GM12875 (cell line): ENCODE results near the gene SLC7A4.

Source experiments
- H3K4me3 ChIP-seq: one replicate; pipeline ENCODE4 v1.5.1; 2011; ENCODE audit warnings: low read depth, low read length, control low read depth
- TF ChIP-seq, protein P1 (sequence below): IDR thresholded peaks from 2 replicates; pipeline ENCODE4 v1.5.1; 2011; ENCODE audit warnings: low read depth, mild to moderate bottlenecking, control low read depth, inconsistent platforms, low read length, moderate library complexity, borderline replicate concordance; ENCODE audit not compliant: insufficient read depth

SLC7A4 gene

DNA sequence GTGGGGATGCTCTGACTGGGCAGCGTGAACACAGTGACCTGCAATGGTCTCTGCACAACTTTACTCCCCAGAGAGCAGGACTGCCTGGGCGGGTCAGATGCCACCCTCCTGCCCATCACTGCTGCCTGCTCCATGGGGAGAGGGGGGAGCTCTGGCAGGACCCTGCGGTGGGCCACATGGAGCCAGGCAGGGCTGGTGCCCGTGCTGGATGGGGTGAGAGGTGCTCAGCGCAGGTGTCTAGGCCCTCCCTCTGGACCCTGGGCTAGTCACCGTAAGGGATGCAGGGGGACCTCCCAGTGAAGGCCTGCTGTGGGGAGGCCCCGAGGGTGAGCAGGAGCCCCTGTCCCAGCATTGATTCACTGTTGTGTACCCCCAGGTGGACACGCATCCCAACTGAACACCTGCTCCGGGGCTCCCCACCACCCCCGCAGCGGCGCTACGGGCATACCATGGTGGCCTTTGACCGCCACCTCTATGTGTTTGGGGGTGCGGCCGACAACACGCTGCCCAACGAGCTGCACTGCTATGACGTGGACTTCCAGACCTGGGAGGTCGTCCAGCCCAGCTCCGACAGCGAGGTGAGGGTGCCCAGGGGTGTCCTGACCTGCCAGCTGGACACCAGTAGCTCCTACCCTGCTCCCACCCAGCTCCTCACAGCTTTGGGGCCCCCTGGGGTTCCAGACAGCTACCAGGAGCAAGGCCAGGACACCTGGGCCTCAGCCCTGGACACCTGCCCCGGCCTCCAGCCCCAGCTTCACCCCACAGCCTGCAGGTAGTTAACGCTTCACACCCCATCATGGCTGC, 40.9 kb downstream of the SLC7A4 start:
- TF ChIP-seq, protein P1, sequence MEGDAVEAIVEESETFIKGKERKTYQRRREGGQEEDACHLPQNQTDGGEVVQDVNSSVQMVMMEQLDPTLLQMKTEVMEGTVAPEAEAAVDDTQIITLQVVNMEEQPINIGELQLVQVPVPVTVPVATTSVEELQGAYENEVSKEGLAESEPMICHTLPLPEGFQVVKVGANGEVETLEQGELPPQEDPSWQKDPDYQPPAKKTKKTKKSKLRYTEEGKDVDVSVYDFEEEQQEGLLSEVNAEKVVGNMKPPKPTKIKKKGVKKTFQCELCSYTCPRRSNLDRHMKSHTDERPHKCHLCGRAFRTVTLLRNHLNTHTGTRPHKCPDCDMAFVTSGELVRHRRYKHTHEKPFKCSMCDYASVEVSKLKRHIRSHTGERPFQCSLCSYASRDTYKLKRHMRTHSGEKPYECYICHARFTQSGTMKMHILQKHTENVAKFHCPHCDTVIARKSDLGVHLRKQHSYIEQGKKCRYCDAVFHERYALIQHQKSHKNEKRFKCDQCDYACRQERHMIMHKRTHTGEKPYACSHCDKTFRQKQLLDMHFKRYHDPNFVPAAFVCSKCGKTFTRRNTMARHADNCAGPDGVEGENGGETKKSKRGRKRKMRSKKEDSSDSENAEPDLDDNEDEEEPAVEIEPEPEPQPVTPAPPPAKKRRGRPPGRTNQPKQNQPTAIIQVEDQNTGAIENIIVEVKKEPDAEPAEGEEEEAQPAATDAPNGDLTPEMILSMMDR: no peak

GRCh38 chr22:20990184-20991180, 41.9 kb downstream of the SLC7A4 start:
- TF ChIP-seq, protein P1: no peak
- H3K4me3 ChIP-seq: no peak overlapping the region

More for the DNA sequence above, 40.9 kb downstream of the SLC7A4 start:
- H3K4me3 ChIP-seq: no peak overlapping the region

DNA sequence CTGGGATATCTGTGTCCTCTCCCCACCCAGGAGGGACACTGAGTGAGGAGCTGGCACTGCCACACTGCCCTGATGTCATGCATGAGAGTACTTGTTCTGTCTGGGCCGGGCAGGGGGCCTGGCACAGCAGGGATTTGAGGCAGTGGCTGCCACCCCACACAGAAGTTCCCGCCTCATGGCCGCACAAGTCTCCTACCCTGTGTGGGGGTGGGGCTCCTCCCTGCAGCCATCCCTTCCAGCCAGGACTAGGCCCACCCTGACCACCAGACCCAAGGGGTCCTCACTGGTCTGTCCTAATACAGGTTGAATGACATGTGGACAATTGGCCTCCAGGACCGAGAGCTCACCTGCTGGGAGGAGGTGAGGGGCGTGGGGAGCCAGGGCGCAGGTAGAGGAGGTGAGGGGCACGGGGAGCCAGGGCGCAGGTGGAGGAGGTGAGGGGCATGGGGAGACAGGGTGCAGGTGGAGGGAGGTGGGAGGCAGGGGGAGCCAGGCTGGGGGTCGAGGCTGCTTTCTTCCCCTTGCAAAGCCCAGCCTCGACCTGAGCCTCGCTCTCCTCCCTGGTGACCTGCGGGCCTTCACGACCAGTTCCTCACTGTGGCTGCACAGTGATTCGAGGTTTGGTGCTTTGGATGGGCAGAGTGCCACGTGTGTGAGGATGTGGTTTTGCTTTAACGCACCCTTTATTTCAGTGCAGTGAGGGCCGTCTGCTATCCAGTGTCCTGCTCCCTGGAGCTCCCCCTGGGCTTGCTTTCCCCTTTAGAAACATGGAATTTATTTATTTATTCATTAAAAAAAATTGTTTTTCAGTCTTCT, 42.8 kb downstream of the SLC7A4 start:
- TF ChIP-seq, protein P1: no peak
- H3K4me3 ChIP-seq: no peak overlapping the region

- TF ChIP-seq, protein P1: no peak
Measured at GRCh38 chr22:20988573-20989322, 43.6 kb downstream of the SLC7A4 start.

GRCh38 chr22:20987375-20987774, 45.0 kb downstream of the SLC7A4 start:
- TF ChIP-seq, protein P1: no peak
- no peak overlapping the region for H3K4me3 ChIP-seq

More at GRCh38 chr22:20988573-20989322, 43.6 kb downstream of the SLC7A4 start:
- H3K4me3 ChIP-seq: no peak overlapping the region

- TF ChIP-seq, protein P1: no peak
- no peak overlapping the region for H3K4me3 ChIP-seq
Measured at GRCh38 chr22:20986365-20986764, 46.0 kb downstream of the SLC7A4 start.
